WERI-Rb-1 (cell line): ENCODE data around the gene CADM2.

Experiments
- DNase-seq: peaks from one replicate; pipeline ENCODE4 v3.0.0-alpha.2; 2020
- H3K27ac ChIP-seq: fragments of 250-450 bp; sonication (Bioruptor Pico); 2 replicates; pipeline ENCODE4 v1.5.1; 2020; ENCODE audit warnings: mild to moderate bottlenecking, moderate library complexity
- H3K27me3 ChIP-seq: fragments of 250-450 bp; sonication (Bioruptor Pico); 2 replicates; pipeline ENCODE4 v1.5.1; 2021; ENCODE audit warnings: mild to moderate bottlenecking, low read depth, moderate library complexity; ENCODE audit not compliant: insufficient read depth, severe bottlenecking
- H3K36me3 ChIP-seq: fragments of 250-450 bp; sonication (Bioruptor Pico); 2 replicates; pipeline ENCODE4 v1.5.1; 2020; ENCODE audit warnings: mild to moderate bottlenecking, moderate library complexity
- H3K4me3 ChIP-seq: 2 replicates; pipeline ENCODE4 v1.5.1; 2011; ENCODE audit warnings: low read depth, mild to moderate bottlenecking, control low read depth, low read length
- H3K9me3 ChIP-seq: fragments of 250-450 bp; sonication (Bioruptor Pico); 2 replicates; pipeline ENCODE4 v1.5.1; 2021; ENCODE audit warnings: mild to moderate bottlenecking, moderate library complexity; ENCODE audit not compliant: severe bottlenecking
- TF ChIP-seq, protein P1 (sequence below): IDR thresholded peaks from 2 replicates; pipeline ENCODE4 v1.5.1; 2011; ENCODE audit warnings: low read depth, mild to moderate bottlenecking, control low read depth, inconsistent platforms, low read length

Gene CADM2

GRCh38 chr3:85516146-85516545 is 557.4 kb downstream of the CADM2 start:
- no peaks in the 10 kb centered on the region for H3K36me3 ChIP-seq
- H3K4me3 ChIP-seq: no peak overlapping the region
- DNase-seq: no peak
- no peaks in the 10 kb centered on the region for H3K9me3 ChIP-seq
- H3K27me3 ChIP-seq: no peaks in the 10 kb centered on the region
- H3K27ac ChIP-seq: no peak overlapping the region
- TF ChIP-seq, protein P1, sequence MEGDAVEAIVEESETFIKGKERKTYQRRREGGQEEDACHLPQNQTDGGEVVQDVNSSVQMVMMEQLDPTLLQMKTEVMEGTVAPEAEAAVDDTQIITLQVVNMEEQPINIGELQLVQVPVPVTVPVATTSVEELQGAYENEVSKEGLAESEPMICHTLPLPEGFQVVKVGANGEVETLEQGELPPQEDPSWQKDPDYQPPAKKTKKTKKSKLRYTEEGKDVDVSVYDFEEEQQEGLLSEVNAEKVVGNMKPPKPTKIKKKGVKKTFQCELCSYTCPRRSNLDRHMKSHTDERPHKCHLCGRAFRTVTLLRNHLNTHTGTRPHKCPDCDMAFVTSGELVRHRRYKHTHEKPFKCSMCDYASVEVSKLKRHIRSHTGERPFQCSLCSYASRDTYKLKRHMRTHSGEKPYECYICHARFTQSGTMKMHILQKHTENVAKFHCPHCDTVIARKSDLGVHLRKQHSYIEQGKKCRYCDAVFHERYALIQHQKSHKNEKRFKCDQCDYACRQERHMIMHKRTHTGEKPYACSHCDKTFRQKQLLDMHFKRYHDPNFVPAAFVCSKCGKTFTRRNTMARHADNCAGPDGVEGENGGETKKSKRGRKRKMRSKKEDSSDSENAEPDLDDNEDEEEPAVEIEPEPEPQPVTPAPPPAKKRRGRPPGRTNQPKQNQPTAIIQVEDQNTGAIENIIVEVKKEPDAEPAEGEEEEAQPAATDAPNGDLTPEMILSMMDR: no peak

GRCh38 chr3:85524104-85524503 is 565.3 kb downstream of the CADM2 start:
- DNase-seq: no peak
- Histone ChIP-seq H3K27me3 (no peaks in the 10 kb centered on the region), H3K36me3 (no peaks in the 10 kb centered on the region), H3K4me3 (no peak overlapping the region), H3K9me3 (no peaks in the 10 kb centered on the region), H3K27ac (no peak overlapping the region)
- TF ChIP-seq, protein P1: no peak

- Histone ChIP-seq H3K27me3 (no peaks in the 10 kb centered on the region), H3K9me3 (no peaks in the 10 kb centered on the region), H3K36me3 (no peaks in the 10 kb centered on the region), H3K27ac (no peak overlapping the region), H3K4me3 (no peak overlapping the region)
- DNase-seq: no peak
- TF ChIP-seq, protein P1: no peak
Observed at GRCh38 chr3:85525264-85525663, 566.5 kb downstream of the CADM2 start.

GRCh38 chr3:85533586-85533985 is 574.8 kb downstream of the CADM2 start:
- H3K27ac ChIP-seq: no peak overlapping the region
- no peak overlapping the region for H3K4me3 ChIP-seq
- H3K27me3 ChIP-seq: no peaks in the 10 kb centered on the region
- DNase-seq: no peak
- TF ChIP-seq, protein P1: no peak
- H3K36me3 ChIP-seq: no peaks in the 10 kb centered on the region
- peaks cover 4% of the 10 kb centered on the region for H3K9me3 ChIP-seq

GRCh38 chr3:85535517-85535916 is 576.7 kb downstream of the CADM2 start:
- no peak for DNase-seq
- peaks cover 4% of the 10 kb centered on the region for H3K9me3 ChIP-seq
- H3K36me3 ChIP-seq: no peaks in the 10 kb centered on the region
- no peaks in the 10 kb centered on the region for H3K27me3 ChIP-seq
- H3K4me3 ChIP-seq: no peak overlapping the region
- H3K27ac ChIP-seq: no peak overlapping the region
- TF ChIP-seq, protein P1: no peak

GRCh38 chr3:85539232-85539631 is 580.4 kb downstream of the CADM2 start:
- Histone ChIP-seq H3K27me3 (no peaks in the 10 kb centered on the region), H3K27ac (no peak overlapping the region), H3K36me3 (no peaks in the 10 kb centered on the region), H3K4me3 (no peak overlapping the region), H3K9me3 (no peaks in the 10 kb centered on the region)
- DNase-seq: no peak
- TF ChIP-seq, protein P1: no peak
